Body of pancreas (tissue), 4 donors: ENCODE results near the gene ZDHHC18.
"Not testable (repeated sequence)": the region's sequence is repeated elsewhere in the genome, so short reads cannot be mapped to it uniquely, and the experiment has no call there.

Source experiments
- CTCF ChIP-seq, 7 experiments: fragments of 450-650 bp in 4 of 7; fragments of 200-600 bp in 3 of 7; sonication (generic) in 3 of 7; IDR thresholded peaks; one replicate each; pipeline ENCODE4 v1.5.1; 2016 to 2019; ENCODE audit warnings: antibody characterized with exemption in 7 of 7
- POLR2A ChIP-seq, 3 donors: fragments of 450-650 bp; IDR thresholded peaks; one replicate each; pipeline ENCODE4 v1.6.1; 2016; ENCODE audit warnings: antibody characterized with exemption in 3 of 3, mild to moderate bottlenecking in 2 of 3

- not testable (repeated sequence) for TF ChIP-seq POLR2A, CTCF (IDR thresholded peaks at IDR 0.05)
These were observed 11.2 kb downstream of the ZDHHC18 start for GRCh38 chr1:26837665-26838064.
